OCI-M2 (cell line): ENCODE measurements around the gene APEH.

Experiments
- DNase-seq: peaks from one replicate; lab custom pipeline; 2025; ENCODE audit not compliant: unreplicated experiment; lab: John Stamatoyannopoulos, UW

APEH gene

DNA sequence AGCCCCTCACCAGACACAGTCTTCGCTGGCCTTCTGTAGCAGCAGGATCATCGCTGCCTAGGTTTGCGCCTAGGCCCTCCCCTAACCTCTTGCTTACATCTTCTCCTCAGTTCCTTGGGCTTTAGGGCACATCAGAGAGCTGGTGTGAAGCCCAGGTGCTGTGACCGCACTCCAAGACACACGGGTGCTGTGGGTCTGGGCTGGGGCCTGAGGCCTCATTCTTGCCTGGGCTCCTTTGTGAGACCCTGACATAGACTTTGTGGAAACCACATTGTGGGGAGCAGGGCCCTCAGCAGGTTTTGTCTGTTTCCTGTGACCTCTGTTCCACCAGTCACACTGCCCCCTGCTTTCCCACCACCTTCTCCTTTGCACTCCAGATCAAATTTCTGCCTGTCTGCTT is 37.3 kb downstream of the APEH start:
- no peak for DNase-seq

DNA sequence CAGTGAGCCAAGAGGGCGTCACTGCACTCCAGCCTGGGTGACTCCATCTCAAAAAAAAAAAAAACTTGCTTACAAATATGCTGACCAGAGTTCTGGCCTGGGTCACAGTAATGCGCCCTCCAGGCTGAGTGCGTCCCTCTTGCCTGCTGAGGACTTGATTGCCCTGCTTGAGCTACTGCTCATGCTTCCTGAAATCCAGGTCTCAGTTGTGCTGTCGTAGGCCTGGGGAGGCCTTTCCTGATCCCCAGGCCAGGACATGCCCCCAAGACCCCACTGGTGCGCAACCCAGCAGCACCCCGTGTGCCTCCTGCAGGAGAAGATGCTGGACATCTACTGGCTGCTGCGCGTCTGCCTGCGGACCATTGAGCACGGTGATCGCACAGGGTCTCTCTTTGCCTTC is 38.0 kb downstream of the APEH start:
- no peak for DNase-seq

DNA sequence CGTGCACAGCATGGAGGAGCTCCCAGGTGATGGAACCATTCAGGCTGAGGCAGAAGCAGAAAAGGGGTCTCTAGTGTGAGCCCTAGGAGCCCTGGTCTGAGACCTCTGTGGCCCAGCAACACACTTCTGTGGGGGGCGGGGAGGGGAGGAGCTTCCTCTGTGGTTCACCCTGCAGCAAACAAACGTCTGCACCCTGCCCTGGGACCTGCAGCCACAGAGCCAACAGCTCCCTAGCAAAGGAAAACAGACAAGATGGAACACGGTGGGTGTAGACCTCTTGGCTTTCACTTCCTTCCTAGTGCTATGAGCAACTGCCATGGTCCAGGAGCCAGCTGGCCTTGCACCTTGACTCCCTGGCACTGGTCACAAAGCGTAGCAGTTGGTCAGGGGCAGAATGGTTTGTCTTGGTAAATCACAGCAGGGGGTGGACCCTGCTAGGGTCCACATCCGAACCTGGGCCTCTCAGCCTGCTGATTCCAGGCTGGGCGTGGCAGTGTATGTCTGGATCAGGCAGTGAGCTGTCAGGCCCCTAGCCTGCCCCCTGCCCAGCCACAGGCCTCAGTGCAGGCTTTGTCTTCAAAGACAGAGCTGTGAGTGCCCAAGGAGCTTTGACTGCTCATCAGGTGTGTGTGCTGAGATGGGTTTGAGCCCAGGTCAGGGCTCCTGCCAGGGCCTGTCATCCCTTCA is 38.6 kb downstream of the APEH start:
- DNase-seq: no peak

DNA sequence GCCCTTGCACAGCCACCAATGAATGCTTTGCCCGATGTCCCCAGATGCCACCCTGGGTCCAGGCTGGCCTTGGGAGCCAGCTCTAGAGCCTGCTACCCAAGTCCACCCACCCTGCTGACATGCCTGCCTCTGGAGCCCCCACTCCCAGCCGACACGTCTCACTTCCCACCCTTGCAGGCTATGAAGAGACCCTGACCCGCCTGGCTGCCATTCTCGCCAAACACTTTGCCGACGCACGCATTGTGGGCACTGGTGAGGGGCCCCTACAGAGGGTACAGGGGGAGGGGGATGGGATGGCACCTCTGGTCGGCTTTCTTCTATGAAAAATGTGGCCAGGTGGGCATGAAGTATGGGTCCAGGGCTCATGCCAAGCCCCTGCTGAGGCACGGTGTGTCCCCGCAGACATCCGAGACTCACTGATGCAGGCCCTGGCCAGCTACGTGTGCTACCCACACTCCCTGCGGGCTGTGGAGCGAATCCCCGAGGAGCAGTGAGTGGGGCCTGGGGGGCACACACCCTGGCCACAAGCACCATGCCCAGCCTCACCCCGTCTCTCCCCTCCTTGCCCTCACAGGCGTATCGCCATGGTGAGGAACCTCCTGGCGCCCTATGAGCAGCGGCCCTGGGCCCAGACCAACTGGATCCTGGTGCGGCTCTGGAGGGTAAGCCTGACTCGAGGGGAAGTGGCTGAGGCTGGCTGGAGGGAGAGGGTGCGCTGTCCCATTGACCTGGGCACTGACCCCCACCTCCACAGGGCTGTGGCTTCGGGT is 39.4 kb downstream of the APEH start:
- no peak for DNase-seq

DNA sequence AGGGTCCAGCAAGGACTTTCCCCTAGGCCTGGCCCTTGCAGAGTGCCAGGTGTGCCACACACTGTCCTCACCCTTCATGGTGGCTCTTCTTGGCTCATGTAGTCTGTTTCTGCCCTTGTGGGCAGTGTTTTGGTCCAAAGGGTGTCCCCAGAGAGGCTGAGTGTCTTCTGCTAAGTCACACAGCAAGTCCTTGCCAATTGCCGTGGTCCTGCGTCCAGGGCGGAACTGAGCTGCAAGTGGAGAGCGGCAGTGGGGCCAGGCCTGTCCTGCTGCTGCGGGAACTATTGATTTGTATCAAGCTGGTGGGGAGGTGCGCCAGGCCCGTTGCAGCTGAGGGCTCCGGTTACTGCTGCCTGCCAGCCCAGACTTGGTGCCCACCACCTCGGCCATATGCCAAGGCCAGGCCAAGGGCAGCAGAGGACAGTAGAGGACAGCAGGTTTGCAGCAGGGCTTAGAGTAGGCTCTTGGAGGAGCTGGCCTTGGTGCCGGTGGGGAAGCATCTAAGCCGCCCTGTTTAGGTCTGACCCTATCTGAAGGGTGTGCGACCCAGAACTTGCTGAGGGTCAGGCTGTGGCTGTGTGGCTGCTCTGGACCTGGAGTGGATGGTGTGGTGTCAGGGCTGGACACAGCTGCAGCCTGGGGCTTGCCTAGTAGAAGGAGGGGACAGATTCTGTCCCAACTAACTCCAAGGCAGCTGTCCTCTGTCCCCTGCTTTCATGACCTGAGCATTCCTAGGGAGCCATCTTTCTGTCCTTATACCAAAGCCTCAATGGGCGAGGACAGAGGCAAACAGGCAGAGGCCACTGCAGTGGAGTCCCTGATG is 40.8 kb downstream of the APEH start:
- DNase-seq: no peak

DNA sequence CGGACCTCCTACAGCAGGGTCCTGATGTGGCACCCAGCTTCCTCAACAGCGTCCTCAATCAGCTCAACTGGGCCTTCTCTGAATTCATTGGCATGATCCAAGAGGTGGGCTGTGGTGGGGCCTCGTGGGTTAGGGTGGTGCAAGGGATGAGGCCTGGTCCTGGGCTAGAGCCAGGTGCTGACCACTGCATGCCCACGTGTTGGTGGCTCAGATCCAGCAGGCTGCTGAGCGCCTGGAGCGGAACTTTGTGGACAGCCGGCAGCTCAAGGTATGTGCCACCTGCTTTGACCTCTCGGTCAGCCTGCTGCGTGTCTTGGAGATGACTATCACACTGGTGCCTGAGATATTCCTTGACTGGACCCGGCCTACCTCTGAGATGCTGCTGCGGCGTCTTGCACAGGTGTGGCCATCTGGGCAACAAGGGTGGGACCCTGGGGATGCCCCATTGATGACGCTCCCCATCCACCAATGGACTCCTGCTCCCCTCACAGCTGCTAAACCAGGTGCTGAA is 41.5 kb downstream of the APEH start:
- no peak for DNase-seq

DNA sequence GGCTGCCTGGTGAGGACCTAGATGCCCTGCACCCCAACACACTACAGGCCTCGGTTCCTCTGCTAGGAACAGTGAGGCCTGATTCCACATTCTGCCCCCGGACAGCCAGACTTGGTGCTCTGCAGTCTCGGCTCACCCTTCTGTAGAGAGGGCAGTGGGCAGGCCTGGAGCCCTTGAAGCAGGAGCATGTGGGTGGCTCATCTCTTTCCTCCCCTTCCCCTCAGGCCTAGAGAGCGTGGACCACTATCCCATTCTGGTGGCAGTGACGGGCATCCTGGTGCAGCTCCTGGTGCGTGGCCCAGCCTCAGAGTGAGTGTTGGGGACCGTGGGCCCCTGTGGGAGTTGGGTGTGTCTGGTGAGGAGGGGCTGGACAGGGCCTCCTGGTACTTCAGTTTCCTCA is 42.0 kb downstream of the APEH start:
- DNase-seq: no peak

DNA sequence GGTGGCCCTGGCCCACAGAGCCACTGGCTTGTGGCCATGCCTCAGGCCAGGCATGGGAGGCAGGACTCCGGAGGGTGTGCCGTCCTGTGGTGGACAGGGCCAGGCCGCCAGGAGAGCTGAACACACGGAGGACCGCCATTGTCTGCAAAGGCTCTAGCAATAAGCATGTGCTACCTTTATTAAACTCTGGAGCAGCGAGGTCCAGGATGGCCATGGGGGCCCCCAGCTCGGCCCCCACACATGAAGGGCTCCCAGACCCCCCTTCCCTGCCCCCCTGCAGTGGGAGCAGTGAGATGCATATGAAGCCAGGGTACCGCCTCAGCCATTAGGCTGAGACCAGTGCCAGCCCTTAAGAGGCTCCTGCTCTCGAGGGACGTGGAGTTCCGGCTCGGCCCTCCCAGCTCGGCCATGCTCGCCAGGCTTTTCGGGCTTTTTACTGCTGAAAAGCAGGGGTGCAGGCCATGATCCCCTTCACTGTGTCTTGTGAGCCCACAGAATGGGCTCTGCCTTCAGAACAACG is 42.6 kb downstream of the APEH start:
- no peak for DNase-seq

DNA sequence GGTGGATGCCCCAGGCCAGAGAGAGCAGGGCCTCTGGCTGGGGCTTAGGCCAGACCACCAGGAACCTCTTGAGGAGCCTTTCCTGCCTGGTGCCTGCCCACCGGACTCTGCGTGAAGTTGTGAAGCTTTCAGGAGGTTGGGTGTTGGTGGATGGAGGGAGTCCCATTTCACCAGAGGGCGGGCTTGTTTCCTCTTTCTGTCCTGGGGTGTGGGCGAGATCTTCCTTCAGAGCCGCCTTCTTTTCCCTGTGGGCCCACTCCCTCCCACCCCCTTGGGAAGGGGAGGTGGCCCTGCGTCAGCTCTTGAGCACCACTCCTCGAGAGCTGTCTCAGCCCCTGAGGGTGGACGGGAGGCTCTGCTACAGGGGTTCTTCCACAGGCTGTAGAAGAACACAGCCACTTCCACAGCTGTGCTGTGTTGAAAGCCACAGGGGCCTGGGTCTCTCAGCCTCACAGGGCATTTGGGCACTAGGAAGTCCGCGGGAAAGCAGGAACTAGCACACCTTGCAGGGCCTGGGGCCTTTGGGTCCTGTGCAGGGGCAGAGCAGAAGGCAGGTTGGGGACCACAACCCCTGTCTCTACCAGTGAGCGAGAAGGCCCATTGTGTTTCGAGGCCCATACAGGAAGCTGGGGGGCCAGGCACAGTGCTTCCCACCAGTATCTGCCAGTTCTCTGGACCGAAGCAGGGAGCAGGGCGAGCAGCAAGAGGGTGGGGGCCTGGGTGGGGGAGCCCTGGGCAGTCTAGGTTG is 43.2 kb downstream of the APEH start:
- no peak for DNase-seq

DNA sequence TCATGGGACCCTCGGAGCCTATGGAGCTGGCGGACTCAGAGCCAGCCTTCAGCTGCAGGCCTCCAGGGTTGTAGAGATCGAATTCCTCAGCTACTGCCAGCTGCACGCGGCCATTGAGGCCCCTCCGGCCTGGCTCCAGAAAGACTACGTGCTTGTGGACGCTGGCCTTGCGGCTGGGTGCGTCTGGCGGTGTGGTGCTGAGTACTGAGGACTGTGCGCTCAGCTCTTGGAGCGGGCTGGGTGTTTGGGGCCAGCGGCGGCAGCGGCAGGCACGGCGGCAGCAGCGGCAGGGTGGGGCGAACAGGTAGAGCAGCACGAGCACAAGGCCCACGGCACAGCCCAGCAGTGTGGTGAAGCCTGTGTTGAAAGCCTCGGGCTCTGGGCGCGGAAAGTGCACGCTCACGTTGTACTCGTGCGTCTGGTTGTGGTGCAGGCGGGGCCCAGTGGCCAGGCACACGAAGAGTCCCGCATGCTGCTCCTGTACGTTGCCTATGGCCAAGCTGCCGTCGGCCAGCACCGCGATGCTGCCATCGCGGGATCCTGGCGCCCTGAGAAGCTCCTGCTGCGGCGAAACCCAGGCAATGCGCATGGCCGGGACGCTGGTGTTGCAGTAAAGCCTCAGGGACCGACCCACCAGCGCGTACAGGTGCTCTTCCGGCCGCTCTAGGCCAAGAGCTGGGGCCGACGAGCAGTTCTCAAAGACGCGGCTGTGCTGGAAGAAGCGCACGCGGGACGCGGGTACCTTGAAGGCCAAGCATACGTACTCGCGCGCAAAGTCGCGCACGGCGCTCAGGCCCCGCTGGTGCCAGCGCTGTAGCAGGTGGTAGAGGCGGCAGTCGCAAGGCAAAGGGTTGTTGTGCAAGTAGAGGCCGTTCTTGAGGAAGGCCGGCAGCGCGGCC is 44.1 kb downstream of the APEH start:
- no peak for DNase-seq

DNA sequence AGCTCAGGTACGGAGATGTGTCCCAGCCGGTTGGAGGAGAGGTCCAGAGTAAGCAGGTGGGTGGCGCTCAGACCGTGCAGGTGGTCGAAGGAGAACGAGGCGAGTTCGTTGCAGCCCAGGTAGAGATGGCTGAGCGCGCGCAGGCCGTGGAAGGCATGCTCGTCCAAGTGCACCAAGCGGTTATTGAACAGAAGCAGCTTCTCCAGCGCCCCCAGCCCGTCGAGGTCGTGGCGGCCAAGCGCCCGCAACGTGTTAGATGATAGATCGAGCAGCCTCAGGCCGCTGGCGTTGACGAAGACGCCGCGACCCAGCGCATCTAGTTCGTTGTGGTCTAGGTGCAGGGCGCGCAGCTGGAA is 44.7 kb downstream of the APEH start:
- no peak for DNase-seq

DNA sequence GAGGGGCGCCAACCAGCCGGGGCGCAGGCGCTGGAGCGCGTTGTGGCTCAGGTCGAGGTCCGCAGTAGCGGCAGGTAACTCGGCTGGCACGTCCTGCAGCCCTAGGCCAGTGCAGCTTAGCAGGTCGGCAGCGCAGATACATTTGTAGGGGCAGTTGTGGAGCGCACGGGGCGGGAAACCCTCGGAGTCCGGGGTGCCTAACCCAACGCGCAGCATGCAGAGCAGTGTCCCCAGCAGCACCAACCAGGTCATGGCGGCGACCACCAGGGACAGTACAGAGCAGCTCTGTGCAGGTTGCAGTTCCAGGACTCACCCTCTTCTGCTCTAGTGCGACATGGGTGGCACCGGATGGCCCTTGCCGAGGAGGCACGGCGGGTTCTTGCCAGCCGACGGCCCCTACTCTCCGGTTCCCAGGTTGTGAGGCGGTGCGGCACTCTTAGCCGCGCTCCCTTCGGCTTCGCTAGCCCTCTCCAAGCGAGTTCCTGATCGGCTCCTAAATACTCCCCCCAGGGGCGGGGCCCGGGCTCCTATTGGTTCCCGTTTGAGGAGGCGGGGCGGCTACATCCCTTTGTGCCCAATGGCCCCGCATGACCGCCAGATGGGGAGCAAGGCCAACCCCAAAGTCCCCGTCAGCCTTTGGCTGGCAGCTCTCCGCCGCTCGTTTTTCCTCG is 45.2 kb downstream of the APEH start, which contains the start of gene AMIGO3:
Gene AMIGO3, minus strand, starts transcription at position 471 of the 671 bp plus-strand sequence. Its CDS starts 219 bp downstream, at position 252.
- no peak for DNase-seq

DNA sequence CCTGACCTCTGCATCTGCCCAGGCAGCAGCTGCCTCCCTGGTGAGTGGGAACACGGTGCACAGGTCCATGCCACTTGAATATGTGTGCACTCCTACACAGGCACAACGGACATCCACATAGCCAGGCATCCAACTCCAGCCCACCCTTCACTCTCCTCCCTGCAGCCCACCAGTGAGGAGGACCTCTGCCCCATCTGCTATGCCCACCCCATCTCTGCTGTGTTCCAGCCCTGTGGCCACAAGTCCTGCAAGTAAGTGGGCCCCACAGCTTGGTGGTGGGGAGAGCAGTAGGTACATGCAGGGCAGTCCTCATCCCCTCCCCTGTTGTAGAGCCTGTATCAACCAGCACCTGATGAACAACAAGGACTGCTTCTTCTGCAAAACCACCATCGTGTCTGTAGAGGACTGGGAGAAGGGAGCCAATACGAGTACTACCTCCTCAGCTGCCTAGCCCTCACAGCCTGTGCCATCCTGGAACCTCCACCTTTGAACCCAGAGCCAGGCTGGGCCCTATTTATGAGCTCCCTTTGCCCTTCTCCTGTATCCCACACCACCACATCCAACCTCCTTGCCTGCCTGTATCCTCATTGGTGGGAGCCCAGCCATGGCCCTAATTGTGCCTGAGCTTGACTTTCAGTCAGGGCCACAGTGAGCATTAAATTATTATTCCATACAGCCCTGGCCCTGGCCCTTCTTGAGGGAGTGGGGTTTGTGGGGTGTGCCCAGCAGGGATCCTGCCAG is 46.9 kb downstream of the APEH start:
- DNase-seq: no peak

DNA sequence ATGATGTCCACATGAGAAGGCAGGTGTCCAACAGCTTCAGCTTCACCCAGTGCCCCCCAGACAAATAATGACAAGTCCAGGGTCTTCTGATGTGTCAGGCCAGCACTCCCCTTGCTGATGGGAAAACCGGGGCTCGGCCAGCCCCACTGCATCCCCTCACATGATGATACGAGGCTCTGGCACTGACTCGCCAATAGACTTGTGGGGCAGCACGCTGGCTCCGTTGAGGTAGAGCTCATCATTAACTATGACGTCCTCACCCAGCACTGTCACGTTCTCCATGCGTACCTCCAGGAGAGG is 47.4 kb downstream of the APEH start:
- no peak for DNase-seq

DNA sequence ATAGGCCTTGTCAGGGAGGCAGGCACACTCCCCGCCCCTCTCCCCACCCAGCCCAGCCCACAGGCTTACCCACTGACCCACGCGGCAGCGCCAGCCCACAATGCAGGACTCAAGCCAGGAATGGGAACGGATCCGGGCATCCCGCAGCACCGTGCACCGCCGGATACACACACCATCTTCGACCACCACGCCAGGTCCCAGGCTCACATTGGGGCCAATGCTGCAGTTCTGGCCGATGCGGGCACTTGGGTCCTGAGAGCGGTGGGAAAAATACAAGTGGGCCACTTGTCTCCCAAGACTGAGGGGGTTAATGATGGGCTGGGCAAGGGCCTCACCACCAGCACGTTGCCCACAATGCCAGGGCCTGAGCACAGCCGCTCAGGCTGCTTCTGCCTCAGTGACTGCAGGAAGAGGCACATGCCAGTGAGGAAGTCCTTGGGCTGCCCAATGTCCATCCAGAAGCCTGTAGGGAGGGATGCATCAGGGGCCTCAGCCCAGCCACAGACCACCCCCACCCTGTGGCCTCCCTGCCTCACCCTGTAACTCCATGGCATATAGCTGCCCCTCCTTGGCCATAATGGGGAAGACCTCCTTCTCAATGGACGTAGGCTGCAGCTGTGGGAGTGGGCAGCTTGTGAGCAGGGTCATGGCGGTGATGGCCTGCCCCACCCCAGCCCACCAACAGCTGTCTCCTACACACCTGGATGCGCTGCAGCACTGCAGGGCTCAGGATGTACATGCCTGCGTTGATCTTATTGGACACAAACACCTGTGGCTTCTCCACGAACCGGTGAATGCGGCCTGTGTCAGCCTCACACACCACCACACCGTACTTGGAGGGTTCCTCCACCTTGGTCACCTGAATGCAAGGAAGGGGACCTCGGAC is 48.0 kb downstream of the APEH start:
- no peak for DNase-seq

DNA sequence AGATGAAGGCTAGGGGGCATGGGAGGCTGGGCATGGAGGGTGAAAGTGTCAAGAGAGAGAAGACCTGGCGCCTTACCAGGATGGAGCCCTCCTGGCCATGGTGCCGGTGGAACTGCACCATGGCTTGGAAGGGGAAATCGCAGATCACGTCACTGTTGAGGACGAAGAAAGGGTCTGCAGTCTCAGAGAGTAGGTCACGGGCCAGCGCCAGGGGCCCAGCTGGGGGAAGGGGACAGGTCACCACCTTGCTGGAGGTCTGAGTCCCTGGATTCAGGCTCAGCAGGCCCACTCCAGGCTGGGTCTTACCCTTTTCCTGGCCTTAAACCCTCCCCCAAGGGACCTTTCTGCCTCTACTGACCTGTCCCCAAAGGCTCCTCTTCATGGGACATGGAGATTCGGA is 48.7 kb downstream of the APEH start:
- no peak for DNase-seq

DNA sequence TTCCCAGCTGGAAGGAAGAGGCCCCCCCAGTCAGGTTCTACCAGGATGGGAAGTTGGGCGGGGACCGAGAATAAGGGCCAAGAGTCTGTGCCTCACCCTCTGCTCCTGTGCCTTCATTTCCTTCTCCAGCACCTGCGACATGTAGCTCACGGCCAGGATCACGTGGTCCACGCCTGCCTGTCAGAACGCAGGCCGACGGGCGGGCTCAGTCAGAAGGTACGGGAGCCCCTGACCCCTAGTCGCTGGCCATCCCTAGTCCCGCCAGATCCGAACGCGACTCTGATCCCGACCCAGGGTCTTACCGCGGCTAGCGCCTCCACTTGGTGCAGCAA is 49.1 kb downstream of the APEH start:
- no peak for DNase-seq
